Measurements from ENCODE around the gene ZNF865.

DNA sequence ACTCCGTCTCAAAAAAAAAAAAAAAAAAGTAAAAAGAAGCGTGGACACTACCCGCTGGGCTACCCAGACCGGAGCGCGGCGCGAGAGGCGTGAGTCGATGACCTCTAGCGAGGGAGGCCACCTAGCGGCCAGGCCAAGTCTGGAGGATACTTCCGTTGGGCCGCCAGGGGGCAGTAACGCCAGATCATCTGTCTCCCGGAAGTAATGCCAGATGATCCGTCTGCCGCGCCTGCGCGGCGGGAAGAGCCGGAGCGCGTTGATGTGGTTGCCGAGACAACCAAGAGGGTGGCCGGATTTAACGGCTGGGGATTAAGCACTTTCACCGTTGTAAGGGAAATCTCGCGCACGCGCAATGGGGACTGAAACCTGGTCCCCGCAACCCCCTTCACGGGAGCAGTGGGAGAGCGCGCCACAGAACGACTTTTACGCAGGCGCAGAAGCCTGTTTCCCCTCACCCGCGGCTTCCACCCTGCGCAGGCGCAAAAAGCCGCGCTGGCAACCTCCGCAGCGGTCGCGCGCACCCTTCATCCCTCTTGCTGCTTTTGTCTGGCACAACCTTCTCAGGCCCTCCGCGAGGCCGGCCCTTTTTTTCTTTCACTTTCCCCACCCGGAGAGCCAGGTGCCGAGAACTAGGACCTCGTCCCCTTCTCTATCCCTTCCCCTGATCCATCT, 48.3 kb downstream of the ZNF865 start:
- TF ChIP-seq CTCF (IDR thresholded peaks at IDR 0.05) (peak in 2 of 3 donors; percentile 97 to 99), POLR2A (IDR thresholded peaks at IDR 0.05) (peak in 1 of 2 donors; percentile 85)

All from lower leg skin (tissue), 3 donors.